ENCODE measurements around the gene FAH.

FAH gene

DNA sequence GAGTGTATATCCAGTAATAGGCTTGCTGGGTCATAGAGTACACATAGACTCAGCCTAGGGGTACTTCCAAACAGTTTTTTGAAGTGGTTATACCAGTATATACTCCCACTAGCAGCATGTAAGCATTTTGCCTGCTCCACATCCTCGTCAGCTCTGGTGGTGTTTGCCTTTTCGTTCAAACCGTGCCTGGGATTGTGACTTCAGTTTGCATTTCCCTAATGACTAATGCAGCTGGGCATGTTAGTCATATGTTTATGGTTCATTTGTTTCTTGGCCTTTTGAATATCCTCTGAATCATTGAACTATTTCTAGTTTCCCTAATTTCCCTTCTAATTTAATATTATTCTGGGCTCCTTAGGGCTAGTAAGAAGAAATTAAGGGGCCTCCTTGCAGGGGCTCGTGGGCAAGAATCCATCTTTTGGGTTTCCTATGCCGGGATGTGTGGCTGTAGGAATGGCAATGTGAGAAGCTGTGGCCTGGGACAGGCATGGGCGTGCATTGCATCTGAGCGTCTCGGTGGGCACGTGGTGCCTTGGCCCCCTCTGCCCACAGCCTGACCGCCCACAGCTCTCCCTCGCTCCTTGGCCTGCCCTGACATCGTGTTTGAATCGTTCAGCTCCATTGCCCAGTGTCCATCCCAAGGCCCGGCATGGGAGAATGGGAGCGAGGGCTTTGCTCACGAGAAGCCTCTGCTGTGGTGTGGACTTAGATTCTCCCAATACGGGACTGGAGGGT, 26.4 kb downstream of the FAH start:
- TF ChIP-seq, protein P1, sequence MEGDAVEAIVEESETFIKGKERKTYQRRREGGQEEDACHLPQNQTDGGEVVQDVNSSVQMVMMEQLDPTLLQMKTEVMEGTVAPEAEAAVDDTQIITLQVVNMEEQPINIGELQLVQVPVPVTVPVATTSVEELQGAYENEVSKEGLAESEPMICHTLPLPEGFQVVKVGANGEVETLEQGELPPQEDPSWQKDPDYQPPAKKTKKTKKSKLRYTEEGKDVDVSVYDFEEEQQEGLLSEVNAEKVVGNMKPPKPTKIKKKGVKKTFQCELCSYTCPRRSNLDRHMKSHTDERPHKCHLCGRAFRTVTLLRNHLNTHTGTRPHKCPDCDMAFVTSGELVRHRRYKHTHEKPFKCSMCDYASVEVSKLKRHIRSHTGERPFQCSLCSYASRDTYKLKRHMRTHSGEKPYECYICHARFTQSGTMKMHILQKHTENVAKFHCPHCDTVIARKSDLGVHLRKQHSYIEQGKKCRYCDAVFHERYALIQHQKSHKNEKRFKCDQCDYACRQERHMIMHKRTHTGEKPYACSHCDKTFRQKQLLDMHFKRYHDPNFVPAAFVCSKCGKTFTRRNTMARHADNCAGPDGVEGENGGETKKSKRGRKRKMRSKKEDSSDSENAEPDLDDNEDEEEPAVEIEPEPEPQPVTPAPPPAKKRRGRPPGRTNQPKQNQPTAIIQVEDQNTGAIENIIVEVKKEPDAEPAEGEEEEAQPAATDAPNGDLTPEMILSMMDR (conservative IDR thresholded peaks at IDR 0.05; ENCODE audit: low read length) = no peak
- no peak overlapping the region for H3K4me3 ChIP-seq (ENCODE audit: low read length)
- DNase-seq (ENCODE audit: low read depth) = peak; percentile 83

- TF ChIP-seq, protein P1 (conservative IDR thresholded peaks at IDR 0.05; ENCODE audit: low read length) = no peak
- DNase-seq (ENCODE audit: low read depth) = no peak
- H3K4me3 ChIP-seq (ENCODE audit: low read length) = no peak overlapping the region
These were observed 27.1 kb downstream of the FAH start for GRCh38 chr15:80179935-80180334.

DNA sequence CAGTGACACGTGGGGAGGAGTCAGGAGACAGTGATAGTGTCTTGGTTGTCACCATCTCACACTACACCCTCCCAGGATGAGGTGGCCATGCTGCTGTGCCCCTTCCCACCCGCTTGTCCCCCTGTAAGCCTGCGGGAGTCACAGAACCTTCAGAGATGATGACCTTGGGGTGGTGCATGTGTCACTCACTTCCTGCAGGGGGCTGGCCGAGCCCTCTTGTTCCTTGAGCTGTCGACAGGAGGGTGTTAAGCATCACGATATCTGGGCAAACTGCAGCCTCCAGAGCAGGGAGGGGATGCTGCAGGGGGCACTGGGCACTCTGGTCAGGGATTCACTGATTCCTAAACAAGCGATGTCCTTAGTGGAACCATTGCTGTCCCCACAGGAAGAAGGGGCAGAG, 27.7 kb downstream of the FAH start:
- no peak overlapping the region for H3K4me3 ChIP-seq (ENCODE audit: low read length)
- TF ChIP-seq, protein P1 (conservative IDR thresholded peaks at IDR 0.05; ENCODE audit: low read length) = no peak
- DNase-seq (ENCODE audit: low read depth) = no peak

- TF ChIP-seq, protein P1 (conservative IDR thresholded peaks at IDR 0.05; ENCODE audit: low read length) = no peak
These were observed 28.2 kb downstream of the FAH start for GRCh38 chr15:80180986-80181385.

GRCh38 chr15:80182611-80183261, 29.9 kb downstream of the FAH start:
- DNase-seq (ENCODE audit: low read depth) = peak; percentile 87
- TF ChIP-seq, protein P1 (conservative IDR thresholded peaks at IDR 0.05; ENCODE audit: low read length) = no peak

More at GRCh38 chr15:80180986-80181385, 28.2 kb downstream of the FAH start:
- no peak for DNase-seq (ENCODE audit: low read depth)
- H3K4me3 ChIP-seq (ENCODE audit: low read length) = no peak overlapping the region

GRCh38 chr15:80183306-80183705, 30.5 kb downstream of the FAH start:
- TF ChIP-seq, protein P1 (conservative IDR thresholded peaks at IDR 0.05; ENCODE audit: low read length) = no peak
- no peak for DNase-seq (ENCODE audit: low read depth)
- H3K4me3 ChIP-seq (ENCODE audit: low read length) = no peak overlapping the region

More at GRCh38 chr15:80182611-80183261, 29.9 kb downstream of the FAH start:
- no peak overlapping the region for H3K4me3 ChIP-seq (ENCODE audit: low read length)

GRCh38 chr15:80183886-80184285, 31.1 kb downstream of the FAH start:
- DNase-seq (ENCODE audit: low read depth) = no peak
- TF ChIP-seq, protein P1 (conservative IDR thresholded peaks at IDR 0.05; ENCODE audit: low read length) = peak; percentile 35
- H3K4me3 ChIP-seq (ENCODE audit: low read length) = no peak overlapping the region
